ENCODE data around the gene DDX54. TPM values are rescaled to one million over a fixed set of nuclear protein-coding genes. Genes with fewer than 3 reads are reported as not detected.

The DDX54 gene
- total RNA-seq, 1 donor from 2014 or later = 36.9 TPM

- Histone ChIP-seq H4K20me1 (ENCODE audit: low read depth) (peaks cover 65% of the 10 kb centered on the region), H3K9ac (no peak overlapping the region), H3K36me3 (no peaks in the 10 kb centered on the region), H3K27me3 (peaks cover 30% of the 10 kb centered on the region), H3K4me3 (no peak overlapping the region), H3K4me1 (peaks cover 17% of the 10 kb centered on the region), H3F3A (ENCODE audit: low read depth) (peaks cover 50% of the 10 kb centered on the region), H3K27ac (no peak overlapping the region), H3K9me3 (ENCODE audit: low read depth) (no peaks in the 10 kb centered on the region), H2AFZ (replicated peaks) (no peak overlapping the region), H3K4me2 (no peak overlapping the region), H3K79me2 (ENCODE audit: low read depth) (no peaks in the 10 kb centered on the region)
- Mint-ChIP-seq H3K27me3 (ENCODE audit: insufficient read depth, low read depth) (peaks cover 12% of the 10 kb centered on the region), H3K4me1 (peaks cover 34% of the 10 kb centered on the region), H3K27ac (no peak overlapping the region), H3K36me3 (peaks cover 12% of the 10 kb centered on the region), H3K4me3 (no peak overlapping the region), H3K9me3 (no peaks in the 10 kb centered on the region)
- no peak for DNase-seq (ENCODE audit: low spot score)
- no peak for TF ChIP-seq EZH2phosphoT487 (IDR thresholded peaks at IDR 0.05)
- no peak for TF ChIP-seq CTCF (IDR thresholded peaks at IDR 0.05)
- TF ChIP-seq EZH2 (IDR thresholded peaks at IDR 0.05) = no peak
Observed at GRCh38 chr12:113158439-113159203, 26.7 kb downstream of the DDX54 start.

- H3K27me3 Mint-ChIP-seq (ENCODE audit: insufficient read depth, low read depth) = peaks cover 16% of the 10 kb centered on the region
- Histone ChIP-seq H3F3A (ENCODE audit: low read depth) (peaks cover 51% of the 10 kb centered on the region), H3K79me2 (ENCODE audit: low read depth) (no peaks in the 10 kb centered on the region), H3K27me3 (peaks cover 43% of the 10 kb centered on the region), H3K9me3 (ENCODE audit: low read depth) (no peaks in the 10 kb centered on the region), H2AFZ (replicated peaks) (no peak overlapping the region), H3K4me3 (no peak overlapping the region), H3K36me3 (no peaks in the 10 kb centered on the region), H4K20me1 (ENCODE audit: low read depth) (peaks cover 56% of the 10 kb centered on the region), H3K27ac (no peak overlapping the region), H3K4me1 (peaks cover 12% of the 10 kb centered on the region), H3K9ac (no peak overlapping the region), H3K4me2 (no peak overlapping the region)
- H3K4me1 Mint-ChIP-seq = peaks cover 30% of the 10 kb centered on the region
- TF ChIP-seq EZH2phosphoT487 (IDR thresholded peaks at IDR 0.05) = no peak
- no peak for TF ChIP-seq EZH2 (IDR thresholded peaks at IDR 0.05)
- TF ChIP-seq CTCF (IDR thresholded peaks at IDR 0.05) = no peak
- no peak overlapping the region for H3K27ac Mint-ChIP-seq
- no peaks in the 10 kb centered on the region for H3K9me3 Mint-ChIP-seq
- H3K36me3 Mint-ChIP-seq = peaks cover 12% of the 10 kb centered on the region
- DNase-seq (ENCODE audit: low spot score) = no peak
- H3K4me3 Mint-ChIP-seq = no peak overlapping the region
Observed at GRCh38 chr12:113157218-113157859, 27.9 kb downstream of the DDX54 start.

GRCh38 chr12:113155646-113156045, 29.6 kb downstream of the DDX54 start:
- TF ChIP-seq EZH2 (IDR thresholded peaks at IDR 0.05) (no peak), EZH2phosphoT487 (IDR thresholded peaks at IDR 0.05) (no peak)
- H3F3A ChIP-seq (ENCODE audit: low read depth) = peaks cover 46% of the 10 kb centered on the region
- Mint-ChIP-seq H3K4me1 (peaks cover 22% of the 10 kb centered on the region), H3K9me3 (no peaks in the 10 kb centered on the region), H3K36me3 (peaks cover 10% of the 10 kb centered on the region), H3K27ac (no peak overlapping the region), H3K4me3 (no peak overlapping the region), H3K27me3 (ENCODE audit: insufficient read depth, low read depth) (peaks cover 25% of the 10 kb centered on the region)
- no peaks in the 10 kb centered on the region for H3K9me3 ChIP-seq (ENCODE audit: low read depth)
- no peak overlapping the region for H3K4me2 ChIP-seq
- no peak overlapping the region for H2AFZ ChIP-seq (replicated peaks)
- H3K36me3 ChIP-seq = no peaks in the 10 kb centered on the region
- H3K27me3 ChIP-seq = peaks cover 60% of the 10 kb centered on the region
- no peaks in the 10 kb centered on the region for H3K79me2 ChIP-seq (ENCODE audit: low read depth)
- peaks cover 43% of the 10 kb centered on the region for H4K20me1 ChIP-seq (ENCODE audit: low read depth)
- no peak for DNase-seq (ENCODE audit: low spot score)
- no peak overlapping the region for H3K27ac ChIP-seq
- H3K4me1 ChIP-seq = peaks cover under 1% of the 10 kb centered on the region
- H3K9ac ChIP-seq = no peak overlapping the region
- no peak overlapping the region for H3K4me3 ChIP-seq

GRCh38 chr12:113155060-113155459, 30.2 kb downstream of the DDX54 start:
- no peaks in the 10 kb centered on the region for H3K79me2 ChIP-seq (ENCODE audit: low read depth)
- Mint-ChIP-seq H3K4me1 (peaks cover 24% of the 10 kb centered on the region), H3K4me3 (no peak overlapping the region), H3K27ac (no peak overlapping the region), H3K9me3 (no peaks in the 10 kb centered on the region), H3K36me3 (peaks cover 10% of the 10 kb centered on the region), H3K27me3 (ENCODE audit: insufficient read depth, low read depth) (peaks cover 26% of the 10 kb centered on the region)
- no peaks in the 10 kb centered on the region for H3K9me3 ChIP-seq (ENCODE audit: low read depth)
- H3K4me2 ChIP-seq = peak overlapping the region; percentile 86
- no peaks in the 10 kb centered on the region for H3K36me3 ChIP-seq
- DNase-seq (ENCODE audit: low spot score) = no peak
- H3K27ac ChIP-seq = no peak overlapping the region
- TF ChIP-seq CTCF (IDR thresholded peaks at IDR 0.05) (no peak), EZH2phosphoT487 (IDR thresholded peaks at IDR 0.05) (no peak), EZH2 (IDR thresholded peaks at IDR 0.05) (no peak)
- no peak overlapping the region for H3K9ac ChIP-seq
- H4K20me1 ChIP-seq (ENCODE audit: low read depth) = peaks cover 39% of the 10 kb centered on the region
- H3F3A ChIP-seq (ENCODE audit: low read depth) = peaks cover 46% of the 10 kb centered on the region
- no peak overlapping the region for H3K4me3 ChIP-seq
- H3K27me3 ChIP-seq = peaks cover 65% of the 10 kb centered on the region
- no peak overlapping the region for H2AFZ ChIP-seq (replicated peaks)
- peaks cover 1% of the 10 kb centered on the region for H3K4me1 ChIP-seq
